Activated T-helper 1 cell treated with anti-CD3 and anti-CD28 coated beads, Interleukin-2, amount 50 U/mL, for 16 hours (primary cell): ENCODE data around the gene CCDC201.
"Not testable (repeated sequence)": the region's sequence is repeated elsewhere in the genome, so short reads cannot be mapped to it uniquely, and the experiment has no call there.

Experiments
- DNase-seq, 2 donors: peaks; one replicate each; pipeline ENCODE4 v3.0.0-alpha.2; 2020; ENCODE audit warnings: low read depth in 1 of 2, low spot score in 1 of 2

CCDC201 gene

DNA sequence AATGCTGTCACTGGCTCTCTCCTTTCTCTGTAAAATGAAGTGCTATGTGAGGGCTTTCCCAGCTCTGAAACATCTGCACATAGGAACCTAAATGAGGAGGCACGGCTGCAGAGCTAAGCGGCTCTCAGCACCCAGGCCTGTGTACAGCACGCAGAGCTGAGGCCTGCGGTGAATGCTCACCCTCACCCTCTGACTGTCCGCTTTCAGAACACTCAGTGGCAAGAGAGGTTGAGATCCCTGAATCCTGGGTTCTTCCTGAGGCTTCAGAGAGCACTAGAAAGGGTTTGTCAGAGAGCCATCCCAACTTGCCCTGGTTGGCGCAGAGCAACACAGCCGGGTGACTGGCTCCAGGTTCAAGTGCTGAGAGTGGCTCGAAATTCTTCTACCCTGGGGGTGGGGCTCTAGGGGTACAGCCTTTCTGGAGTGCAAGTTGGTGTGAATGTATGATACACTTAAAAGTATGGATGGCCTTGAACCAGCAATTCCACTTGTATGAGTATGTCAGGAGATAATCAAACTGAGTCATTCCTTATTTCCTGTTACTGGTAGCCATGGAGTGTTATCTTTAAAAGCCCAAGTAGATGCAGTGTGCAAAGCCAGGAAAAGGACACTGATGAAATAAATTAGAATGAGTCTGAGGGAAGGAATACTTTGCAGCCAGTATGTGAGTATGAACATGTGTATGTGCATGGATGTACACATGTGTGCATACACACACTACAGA is 1.7 kb upstream of the CCDC201 start:
- DNase-seq, result no peak

DNA sequence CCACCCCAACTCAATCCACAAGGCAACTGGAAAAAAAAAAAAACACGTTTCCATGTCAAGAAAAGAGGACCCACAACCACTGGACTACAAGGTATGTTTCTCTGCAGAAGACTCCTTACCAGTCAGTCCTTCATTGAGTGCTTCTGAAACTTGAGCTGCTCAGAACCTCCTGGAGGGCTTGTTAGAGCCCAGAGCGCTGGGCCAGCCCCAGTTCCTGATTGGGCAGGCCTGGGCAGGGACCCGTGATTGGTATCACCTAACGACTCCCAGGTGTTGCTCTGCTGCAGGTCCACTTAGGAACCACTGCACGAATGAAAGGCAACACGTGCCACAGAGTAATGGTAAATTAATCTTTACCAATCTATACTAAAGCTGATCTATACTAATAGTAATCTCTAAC is 473 bp upstream of the CCDC201 start:
- DNase-seq, result no peak

DNA sequence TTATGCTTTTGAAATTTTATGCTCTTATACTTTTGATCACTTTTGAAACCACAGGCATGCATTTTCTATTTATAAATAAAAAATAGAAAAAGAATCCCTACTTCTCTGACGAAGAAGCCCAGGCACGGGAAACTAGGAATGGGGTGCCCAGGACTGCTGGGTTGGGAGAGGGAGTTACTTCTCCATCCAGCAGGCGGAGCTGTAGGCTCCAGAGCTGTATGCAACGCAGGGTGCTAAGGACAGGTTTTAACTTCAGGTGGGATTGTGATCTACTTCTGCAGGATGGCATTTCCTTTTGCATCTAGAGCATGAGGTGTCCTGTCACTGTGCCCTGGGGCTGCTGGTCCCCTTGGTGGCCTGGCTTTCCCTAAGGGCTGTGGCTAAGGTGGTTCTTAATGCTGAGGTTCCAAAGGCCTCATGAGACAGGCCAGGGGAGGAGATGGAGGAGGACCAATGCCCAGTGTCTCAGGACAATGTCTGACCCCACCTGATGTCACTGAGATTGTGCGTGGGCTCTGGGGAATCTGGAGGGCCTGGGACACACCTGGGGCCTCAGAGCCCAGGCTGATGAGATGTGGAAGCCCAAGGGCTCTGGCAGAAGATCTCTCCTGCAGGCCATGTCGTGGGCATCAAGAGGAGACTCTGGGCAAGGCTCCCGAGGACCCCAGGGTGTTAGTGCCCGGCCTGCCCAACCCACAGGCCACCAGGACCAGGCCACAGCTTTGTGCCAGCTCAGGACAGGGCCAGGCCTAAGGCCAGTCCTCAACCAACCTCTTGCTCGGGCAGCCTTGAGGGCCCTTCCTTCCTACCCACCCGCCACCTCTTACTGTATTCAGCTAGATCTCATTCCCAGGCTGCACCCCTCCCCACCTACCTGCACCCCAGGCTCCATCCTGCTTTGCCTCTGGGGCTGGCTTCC is 507 bp downstream of the CCDC201 start:
- DNase-seq, result no peak

DNA sequence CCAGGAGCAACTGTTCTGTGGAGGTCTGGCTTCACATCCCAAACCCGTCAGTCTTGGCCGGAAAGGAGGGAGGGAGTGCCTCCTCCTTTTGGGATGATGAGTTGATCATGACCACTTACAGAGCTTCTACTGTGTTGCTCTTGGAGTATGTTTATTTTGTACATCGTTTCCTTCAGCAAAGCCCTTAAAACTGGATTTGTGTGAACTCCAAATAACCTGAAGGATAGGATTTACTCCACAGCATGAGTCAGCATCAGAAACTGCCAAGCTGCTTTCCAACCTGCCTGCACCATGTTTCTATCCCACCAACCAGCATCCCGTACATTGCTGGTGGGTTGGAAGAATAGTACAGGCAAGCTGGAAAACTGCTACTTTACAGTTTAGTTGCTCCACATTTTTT is 3.5 kb downstream of the CCDC201 start:
- DNase-seq, result no peak

DNA sequence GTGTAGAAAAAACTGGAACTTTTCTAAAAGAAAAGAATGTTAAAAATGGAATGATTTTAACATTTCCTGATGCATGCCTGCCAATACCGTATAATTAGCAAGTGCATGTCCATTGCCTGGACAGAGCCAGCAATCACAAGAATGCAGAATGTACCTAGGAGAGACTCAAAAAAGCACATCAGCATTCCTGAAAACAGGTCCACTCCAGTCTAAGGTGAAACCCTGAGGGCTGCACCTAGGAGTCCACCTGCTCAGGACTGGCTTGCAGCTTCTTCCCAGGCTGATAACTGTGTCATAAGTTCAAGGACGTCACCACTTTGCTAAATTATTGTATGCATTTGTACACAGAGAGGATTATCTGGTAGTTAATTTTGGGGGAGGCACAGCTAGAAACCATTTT is 5.4 kb downstream of the CCDC201 start:
- no peak for DNase-seq

DNA sequence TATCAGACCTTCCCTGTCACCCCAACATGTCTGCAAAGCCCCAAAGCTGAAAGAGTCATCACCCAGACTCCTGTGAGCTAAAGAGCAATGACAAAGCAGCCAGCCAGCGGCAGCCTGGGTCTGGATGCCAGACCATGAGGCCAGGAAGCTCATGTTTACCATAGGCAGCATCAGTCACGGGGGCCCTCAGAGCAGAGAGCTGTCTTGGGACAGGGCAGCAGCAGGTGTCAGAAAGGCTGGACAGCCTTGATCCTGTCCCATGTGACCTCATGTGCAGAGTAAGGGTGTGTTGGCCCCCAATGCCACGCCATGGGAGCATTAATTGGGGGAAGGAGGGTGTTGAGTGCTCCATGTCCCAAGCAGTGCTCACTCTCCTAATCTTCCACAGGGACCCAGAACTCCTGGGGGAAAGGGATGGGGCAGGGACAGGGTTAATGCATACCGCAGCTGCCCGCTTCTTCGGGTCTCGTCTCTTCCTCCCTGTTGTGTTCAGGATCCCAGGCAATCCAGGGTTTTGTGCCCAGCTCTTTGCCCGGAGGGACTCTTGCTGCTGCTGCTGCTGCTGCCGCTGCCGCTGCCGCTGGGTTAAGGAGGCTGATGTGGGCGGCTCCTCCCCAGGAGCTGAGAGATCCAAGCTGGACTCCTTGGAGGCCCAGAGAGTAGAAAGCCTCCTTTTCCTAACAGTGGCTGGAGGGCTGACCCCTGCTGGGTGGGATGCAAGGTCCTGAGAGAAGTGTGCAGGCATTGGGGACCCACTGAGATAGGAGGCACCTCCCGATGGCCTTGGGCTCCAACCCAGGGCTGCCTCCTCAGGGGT is 7.1 kb downstream of the CCDC201 start:
- DNase-seq, result no peak

DNA sequence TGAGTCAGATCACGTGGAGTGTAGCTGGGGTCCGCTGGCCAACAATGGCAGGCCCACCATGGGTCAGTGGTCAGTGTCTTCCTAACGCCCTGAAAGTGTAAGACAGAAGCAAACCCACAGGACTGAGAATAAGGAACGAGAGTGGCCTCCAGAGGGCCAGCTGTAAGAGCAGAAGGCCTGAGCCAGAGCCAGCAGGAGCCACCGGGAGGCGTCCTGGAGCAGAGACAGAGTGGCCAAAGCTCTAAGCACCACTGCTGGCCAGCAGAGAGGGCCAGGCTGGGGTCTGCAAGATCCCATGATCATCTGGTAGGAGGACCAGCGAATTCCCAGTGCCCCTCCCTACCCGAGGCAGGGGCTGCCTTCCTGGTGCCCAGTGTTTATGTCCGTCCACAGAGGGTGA is 9.2 kb downstream of the CCDC201 start:
- DNase-seq, result no peak

DNA sequence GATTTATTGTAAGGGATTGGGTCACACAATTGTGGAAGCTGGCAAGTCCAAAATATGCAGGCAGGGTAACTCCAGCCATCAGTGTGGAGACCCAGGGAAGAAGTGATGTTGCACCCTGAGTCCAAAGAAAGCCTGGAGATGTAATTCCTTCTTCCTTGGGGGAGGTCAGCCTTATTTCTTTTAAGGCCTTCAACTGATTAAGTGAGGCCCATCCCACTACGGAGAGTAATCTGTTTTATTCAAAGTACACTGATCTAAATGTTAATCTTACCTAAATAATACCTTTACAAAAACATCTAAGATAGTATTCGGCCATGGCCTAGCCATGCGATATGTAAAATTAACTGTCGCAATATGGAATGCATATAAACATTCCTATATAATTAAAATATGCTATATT is 16.0 kb downstream of the CCDC201 start:
- not testable (repeated sequence) for DNase-seq

DNA sequence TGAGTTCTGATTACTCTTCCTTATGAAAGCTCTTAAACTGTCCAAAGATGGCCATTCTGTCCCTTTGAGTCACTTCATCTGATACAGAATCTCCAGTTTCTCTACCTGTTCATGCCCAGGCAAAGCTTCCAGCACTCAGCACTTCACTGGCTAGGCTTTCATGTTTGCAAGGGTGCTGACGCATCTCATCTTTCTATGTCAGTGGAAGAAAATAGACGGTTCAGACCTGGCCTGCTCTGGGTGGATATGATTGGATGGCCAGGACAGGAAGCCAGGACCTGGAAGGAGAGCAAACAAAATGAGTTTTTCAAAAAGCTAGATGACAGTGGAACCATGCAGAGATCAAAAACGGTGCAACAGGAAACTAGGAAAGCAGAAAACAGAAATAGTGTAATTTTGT is 17.2 kb downstream of the CCDC201 start:
- DNase-seq, result not testable (repeated sequence)

DNA sequence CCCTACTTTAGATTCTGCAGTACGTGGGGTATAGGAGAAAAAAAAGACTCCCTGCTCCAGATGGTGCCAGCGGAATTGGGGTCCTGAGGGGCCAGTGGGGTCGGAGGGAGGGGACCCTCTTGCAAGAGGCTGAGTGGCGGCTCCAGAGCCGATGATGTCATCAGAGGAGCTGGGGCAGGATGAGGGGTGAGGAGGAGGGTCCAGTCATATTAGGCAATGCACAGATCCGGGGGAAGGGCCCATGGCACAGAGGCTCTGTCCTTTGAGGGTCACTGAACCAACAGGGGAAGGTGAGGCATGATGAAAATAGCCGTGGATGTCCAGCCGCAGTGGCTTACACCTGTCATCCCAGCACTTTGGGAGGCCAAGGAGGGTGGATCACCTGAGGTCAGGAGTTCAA is 19.4 kb downstream of the CCDC201 start:
- DNase-seq, result not testable (repeated sequence)

DNA sequence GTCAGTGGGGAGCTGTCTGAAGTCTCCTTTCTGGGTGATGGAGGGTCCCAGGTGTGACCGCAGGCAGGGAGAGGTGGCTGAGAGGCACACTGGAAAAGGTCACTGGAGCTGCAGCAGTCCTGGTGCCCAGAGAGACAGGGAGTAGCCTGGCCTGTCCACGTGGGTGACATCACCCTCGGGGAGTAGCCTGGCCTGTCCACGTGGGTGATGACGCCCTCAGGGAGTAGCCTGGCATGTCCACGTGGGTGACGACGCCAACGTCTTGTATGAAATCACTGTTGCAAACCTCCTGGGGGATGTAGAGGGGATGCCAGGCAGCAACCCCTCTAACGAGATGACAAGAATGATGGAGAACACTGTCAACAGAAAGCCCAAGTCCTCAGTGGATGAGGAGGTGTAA is 19.9 kb downstream of the CCDC201 start:
- DNase-seq, result not testable (repeated sequence)

DNA sequence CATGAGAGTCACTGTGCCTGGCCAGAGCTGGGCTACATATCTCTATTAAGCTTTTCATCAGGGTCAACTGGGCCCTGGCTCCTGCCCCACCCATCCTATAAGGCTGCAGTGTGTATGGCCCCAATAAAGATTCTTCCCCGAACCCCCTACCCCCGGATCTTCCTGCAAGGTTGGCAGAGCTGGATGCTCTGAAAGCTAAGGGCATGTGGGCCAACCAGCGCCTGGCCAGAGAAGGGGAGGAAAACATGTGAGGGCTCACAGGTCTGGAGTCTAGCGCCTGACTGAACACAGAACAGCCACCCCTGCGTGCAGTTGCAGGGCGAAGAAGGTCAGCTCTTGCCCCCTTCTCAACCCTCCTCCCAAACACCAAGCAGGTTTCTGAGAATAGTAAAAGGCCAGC is 24.1 kb downstream of the CCDC201 start:
- DNase-seq, result not testable (repeated sequence)

DNA sequence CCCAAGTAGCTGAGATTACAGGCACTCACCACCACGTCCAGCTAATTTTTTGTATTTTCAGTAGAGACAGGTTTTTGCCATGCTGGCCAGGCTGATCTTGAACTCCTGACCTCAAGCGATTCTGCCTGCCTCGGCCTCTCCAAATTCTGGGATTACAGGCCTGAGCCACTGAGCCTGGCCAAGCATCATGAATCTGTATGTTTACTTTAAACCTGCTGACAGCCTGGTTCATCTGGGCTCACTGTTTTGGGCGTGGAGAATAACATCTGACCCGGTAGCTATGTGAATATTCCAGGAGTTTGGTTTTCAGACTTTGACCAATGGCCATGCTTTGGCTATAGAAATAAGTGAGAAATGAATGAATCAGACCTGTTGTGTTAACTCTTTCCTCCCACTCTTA is 26.3 kb downstream of the CCDC201 start:
- not testable (repeated sequence) for DNase-seq

DNA sequence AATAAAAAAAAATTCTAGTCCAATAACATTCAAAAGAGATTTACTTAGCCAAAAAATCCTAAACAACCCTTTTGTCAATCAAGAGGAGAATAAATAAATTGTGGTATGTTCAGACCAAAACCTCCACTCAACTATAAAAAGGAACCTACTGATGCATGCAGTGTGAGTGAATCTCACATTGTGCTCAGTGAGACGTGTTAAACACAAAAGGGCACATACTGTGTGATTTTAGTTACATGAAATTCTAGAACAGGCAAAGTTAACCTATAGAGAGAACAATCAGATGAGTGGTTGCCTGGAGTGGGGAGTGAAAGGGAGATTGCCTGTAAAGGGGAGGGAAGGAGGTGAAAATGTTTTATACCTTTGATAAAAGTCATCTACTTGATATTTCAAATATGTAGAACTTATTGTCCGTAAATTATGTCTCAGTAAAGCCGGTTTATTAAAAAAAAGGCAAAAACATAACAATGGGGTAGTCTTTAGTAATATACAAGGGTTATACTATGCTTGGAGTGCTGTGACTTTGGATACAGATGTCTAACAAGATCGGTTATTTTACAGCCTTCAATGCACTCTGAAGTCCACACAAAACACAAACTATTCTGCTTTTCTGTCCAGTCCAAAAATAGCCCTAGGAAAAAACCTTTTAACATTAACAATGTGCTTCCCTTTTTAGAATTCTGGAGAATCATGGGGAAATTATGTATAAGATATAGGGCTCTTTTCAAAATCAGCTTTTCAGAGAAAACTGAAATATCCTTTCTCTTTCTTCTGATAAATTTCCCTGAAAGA is 30.8 kb downstream of the CCDC201 start:
- DNase-seq, result not testable (repeated sequence)

DNA sequence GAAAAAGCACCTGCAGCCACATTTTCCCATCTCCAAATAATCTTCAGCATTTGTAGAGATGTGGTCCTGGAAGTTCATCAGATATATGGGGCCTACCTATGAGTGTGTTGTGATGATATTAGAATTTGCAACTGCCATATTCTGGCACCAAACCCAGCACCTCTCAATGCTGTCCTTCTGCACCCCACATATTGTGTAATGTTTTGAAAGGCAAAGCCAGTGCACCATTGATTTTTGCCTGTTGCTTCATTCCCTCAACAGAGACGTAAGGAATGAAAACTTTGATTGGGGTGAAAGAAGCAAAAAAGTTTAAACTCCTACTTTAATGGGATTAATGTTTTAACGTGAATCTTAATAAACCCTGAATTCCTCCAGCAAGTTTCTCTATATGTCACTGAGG is 34.0 kb downstream of the CCDC201 start:
- not testable (repeated sequence) for DNase-seq

DNA sequence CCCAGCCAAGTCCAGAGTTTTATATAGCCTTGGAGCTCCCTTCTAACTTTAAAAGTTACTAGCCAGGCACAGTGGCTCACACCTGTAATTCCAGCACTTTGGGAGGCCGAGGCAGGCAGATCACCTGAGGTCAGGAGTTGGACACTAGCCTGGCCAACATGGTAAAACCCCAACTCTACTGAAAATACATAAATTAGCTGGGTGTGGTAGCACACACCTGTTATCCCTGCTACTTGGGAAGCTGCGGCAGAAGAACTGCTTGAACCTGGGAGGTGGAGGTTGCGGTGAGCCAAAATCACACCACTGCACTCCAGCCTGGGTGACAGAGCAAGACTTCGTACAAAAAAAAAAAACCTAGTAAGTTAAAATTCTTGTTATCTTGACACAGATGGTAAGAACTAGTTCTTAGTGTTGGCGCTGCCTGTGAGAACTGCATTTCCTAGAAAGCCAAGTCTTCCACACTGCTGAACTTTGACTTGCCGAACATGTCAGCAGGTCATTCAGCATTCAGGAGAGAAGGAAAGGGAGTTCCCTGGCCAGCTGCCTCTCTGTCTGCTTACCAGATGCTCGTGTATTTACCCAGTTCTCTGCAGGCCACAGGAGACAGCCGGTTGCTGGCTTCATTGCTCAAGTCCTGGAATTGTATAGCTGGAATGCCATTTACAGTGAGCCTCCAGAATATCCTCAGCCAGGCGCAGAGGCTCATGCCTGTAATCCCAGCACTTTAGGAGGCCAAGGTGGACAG is 40.3 kb downstream of the CCDC201 start:
- not testable (repeated sequence) for DNase-seq

DNA sequence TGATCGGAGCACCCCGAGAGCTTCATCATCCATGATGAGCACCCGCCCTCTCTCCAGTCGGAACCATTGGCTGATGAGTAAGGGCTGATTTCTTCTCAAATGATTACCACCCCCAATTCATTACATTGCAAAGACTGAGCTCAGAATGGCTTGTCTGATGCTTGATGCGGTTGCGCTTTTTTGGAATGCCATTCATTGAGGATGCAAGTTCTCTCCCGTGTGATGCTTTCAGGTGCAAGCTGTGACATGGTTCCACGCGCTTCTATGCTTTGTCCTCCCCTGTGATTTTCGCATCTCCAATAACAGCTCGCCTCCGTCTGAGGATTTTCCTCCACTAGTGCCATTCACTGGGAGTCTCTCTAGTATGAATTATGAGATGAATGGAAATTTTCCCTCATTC is 43.0 kb downstream of the CCDC201 start:
- DNase-seq, result not testable (repeated sequence)

DNA sequence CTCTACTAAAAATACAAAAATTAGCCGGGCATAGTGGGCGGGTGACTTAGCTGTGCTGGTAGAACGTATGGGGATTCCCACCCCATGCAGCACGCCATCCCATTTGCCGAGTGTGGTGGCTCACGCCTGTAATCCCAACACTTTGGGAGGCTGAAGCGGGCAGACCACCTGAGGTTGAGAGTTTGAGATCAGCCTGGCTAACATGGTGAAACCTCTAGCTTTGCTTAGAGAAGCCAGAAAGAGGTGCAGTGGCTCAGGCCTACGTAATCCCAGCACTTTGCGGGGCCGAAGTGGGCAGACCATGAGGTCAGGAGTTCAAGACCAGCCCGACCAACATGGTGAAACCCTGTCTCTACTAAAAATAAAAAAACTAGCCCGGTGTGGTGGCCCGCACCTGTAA is 45.2 kb downstream of the CCDC201 start:
- not testable (repeated sequence) for DNase-seq

DNA sequence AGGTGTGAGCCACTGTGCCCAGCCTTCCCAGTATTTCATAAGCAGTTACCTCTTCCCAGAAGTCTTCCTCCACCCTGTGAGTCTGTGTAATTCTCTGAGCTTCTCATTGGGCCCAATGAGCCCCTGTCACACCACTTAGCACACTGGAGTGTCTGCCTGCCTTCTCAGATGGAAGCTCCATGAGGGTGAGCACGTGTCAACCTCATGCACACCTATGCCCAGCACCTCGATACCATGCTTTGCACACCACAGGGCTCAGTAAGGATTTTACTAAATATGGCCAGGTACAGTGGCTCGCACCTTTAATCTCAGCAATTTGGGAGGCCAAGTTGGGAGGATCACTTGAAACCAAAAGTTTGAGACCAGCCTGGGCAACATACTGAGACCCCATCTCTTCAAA is 46.3 kb downstream of the CCDC201 start:
- DNase-seq, result not testable (repeated sequence)

DNA sequence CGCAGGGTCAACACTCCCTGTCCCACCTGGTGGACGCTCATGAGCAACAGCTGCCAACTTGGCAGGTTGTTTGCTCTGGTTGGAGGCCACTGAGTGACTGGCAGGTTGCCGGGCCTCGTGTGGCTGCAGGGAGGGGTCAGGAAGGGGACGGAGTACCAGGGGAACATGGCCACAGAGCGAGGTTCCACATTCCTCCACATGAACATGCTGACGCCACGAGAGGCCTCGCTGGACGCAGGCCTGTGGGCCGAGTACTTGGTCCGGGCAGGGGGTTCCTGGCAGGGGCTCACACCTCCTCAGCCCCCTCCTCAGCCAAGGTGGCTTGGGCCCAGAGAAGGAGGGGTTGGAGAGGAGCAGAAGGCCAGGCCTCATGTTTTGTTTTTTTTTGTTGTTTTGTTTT is 54.1 kb downstream of the CCDC201 start:
- DNase-seq, result not testable (repeated sequence)
